GM13977 (cell line): ENCODE results near the gene LPAR2.
"Not testable (repeated sequence)": the region's sequence is repeated elsewhere in the genome, so short reads cannot be mapped to it uniquely, and the experiment has no call there.

Experiments
- DNase-seq: peaks from one replicate; pipeline ENCODE4 v3.0.0; 2012; ENCODE audit warnings: low spot score
- CTCF ChIP-seq: IDR thresholded peaks from 2 replicates; pipeline ENCODE4 v1.5.1; 2012; ENCODE audit warnings: mild to moderate bottlenecking, control low read depth; ENCODE audit not compliant: insufficient read depth; ENCODE audit errors: extremely low read depth, missing control alignments
- in situ Hi-C: fragments of 300-500 bp; cut with MboI; formaldehyde crosslinking; loops from one replicate; pipeline ENCODE4 v1.12.0; 2022; ENCODE audit warnings: low sequenced_read_pairs, low pct_unique_long_range_greater_than_20kb, mixed read lengths, inconsistent platforms; ENCODE audit not compliant: unreplicated experiment

The LPAR2 gene

DNA sequence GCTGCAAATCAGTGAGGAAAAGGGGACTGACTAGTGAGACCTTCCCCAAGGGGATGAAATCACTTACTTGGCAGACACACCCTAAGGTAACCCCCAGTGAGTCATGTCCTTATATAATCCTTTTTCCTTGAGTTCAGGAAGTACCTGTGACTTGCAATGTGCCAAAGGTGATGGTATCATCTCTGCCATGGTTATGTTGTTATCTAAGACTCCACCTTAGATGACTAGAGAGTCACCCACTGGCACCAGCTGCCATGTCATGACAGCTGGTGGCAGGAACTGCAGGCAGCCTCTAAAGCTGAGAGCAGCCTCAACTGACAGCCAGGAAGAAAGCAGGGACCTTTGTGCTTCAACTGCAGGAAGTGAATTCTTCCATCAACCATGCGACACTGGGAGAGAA is 22.0 kb downstream of the LPAR2 start:
- no peak for TF ChIP-seq CTCF
- in situ Hi-C loops, result no loop called here
- DNase-seq, result no peak

DNA sequence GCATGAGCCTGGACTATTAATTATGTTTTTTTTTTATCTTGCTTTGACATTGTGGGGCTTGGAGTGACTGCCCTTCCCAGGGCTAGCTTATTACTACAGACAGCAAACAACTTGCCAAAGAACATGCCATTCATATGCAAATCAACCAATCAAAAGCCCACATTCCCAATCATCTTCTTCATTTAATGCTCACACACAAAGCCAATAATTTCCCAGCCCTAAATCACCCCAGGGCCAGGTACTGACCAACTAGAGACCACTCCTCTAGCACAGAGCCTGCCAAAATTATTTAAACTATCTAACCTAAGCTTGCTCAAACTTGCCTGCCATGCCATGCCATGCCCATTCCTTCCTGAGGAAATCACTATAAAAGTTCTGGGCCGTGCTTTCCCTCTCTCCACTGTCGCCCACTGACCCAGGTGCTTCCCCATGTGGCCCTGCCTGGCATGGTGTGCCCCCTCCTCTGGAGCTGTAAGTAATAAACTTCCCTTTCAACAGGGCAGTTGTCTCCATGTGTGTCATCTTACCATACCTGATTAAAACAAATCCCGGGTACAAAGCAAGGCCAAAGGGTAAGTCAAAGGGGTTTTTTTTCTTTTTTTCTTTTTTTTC is 25.2 kb downstream of the LPAR2 start:
- DNase-seq, result no peak
- in situ Hi-C loops, result no loop called here
- TF ChIP-seq CTCF, result no peak

GRCh38 chr19:19602136-19602712 is 25.8 kb downstream of the LPAR2 start:
- in situ Hi-C loops, result no loop called here
- TF ChIP-seq CTCF, result no peak
- DNase-seq, result no peak

GRCh38 chr19:19600793-19601330 is 27.2 kb downstream of the LPAR2 start:
- no peak for DNase-seq
- in situ Hi-C loops, result no loop called here
- no peak for TF ChIP-seq CTCF

GRCh38 chr19:19598728-19599451 is 29.1 kb downstream of the LPAR2 start:
- DNase-seq, result peak; percentile 52

DNA sequence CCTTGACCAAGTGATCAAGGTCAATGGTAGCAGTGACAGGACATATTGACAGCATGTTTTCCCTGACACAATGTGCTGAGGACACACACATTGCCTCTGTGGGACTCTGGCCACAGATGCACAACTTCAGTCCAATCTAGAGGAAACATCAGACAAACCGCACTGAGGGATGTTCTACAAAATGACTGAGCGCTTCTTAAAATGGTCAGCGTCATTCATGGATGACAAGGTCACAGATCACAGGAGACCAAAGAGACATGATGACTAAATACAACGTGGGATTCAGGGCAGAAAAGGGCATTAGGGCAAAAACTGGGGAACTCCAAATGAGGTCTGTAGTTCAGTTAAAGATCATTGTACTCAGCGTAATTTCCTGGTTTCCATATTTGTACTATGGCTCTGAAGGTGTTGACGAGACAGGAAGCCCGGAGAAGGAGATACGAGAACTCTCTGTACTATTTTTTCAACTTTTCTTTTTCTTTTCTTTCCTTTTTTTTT is 30.2 kb downstream of the LPAR2 start:
- in situ Hi-C loops, result no loop called here
- TF ChIP-seq CTCF, result no peak
- peak; percentile 75 for DNase-seq

More at GRCh38 chr19:19598728-19599451, 29.1 kb downstream of the LPAR2 start:
- in situ Hi-C loops, result not testable (repeated sequence)
